Measurements from ENCODE around the gene ZNF524.
"Not testable (repeated sequence)": the region's sequence is repeated elsewhere in the genome, so short reads cannot be mapped to it uniquely, and the experiment has no call there.

The ZNF524 gene

GRCh38 chr19:55581145-55581822 lies 18.8 kb upstream of the ZNF524 start:
- no peak for DNase-seq (ENCODE audit: low spot score)

GRCh38 chr19:55581823-55582223 lies 18.3 kb upstream of the ZNF524 start:
- no peak for DNase-seq (ENCODE audit: low spot score)

GRCh38 chr19:55582284-55582683 lies 17.8 kb upstream of the ZNF524 start:
- not testable (repeated sequence) for DNase-seq (ENCODE audit: low spot score)

GRCh38 chr19:55583897-55584296 lies 16.2 kb upstream of the ZNF524 start:
- DNase-seq (ENCODE audit: low spot score) = not testable (repeated sequence)

GRCh38 chr19:55584871-55585270 lies 15.2 kb upstream of the ZNF524 start:
- DNase-seq (ENCODE audit: low spot score) = no peak

GRCh38 chr19:55585658-55586339 lies 14.3 kb upstream of the ZNF524 start:
- DNase-seq (ENCODE audit: low spot score) = peak; percentile 51

GRCh38 chr19:55586976-55587668 lies 13.0 kb upstream of the ZNF524 start:
- peak; percentile 96 for DNase-seq (ENCODE audit: low spot score)

GRCh38 chr19:55588738-55589137 lies 11.3 kb upstream of the ZNF524 start:
- DNase-seq (ENCODE audit: low spot score) = no peak

- DNase-seq (ENCODE audit: low spot score) = no peak
Observed at GRCh38 chr19:55590109-55590508, 10.0 kb upstream of the ZNF524 start.

GRCh38 chr19:55590617-55591016 lies 9.5 kb upstream of the ZNF524 start:
- DNase-seq (ENCODE audit: low spot score) = peak; percentile 25

- DNase-seq (ENCODE audit: low spot score) = no peak
Observed at GRCh38 chr19:55591555-55591954, 8.5 kb upstream of the ZNF524 start.

- DNase-seq (ENCODE audit: low spot score) = no peak
Observed at GRCh38 chr19:55592391-55593090, 7.5 kb upstream of the ZNF524 start.

GRCh38 chr19:55593096-55593772 lies 6.9 kb upstream of the ZNF524 start:
- no peak for DNase-seq (ENCODE audit: low spot score)

GRCh38 chr19:55594996-55595545 lies 5.0 kb upstream of the ZNF524 start:
- no peak for DNase-seq (ENCODE audit: low spot score)

- no peak for DNase-seq (ENCODE audit: low spot score)
Observed at GRCh38 chr19:55596304-55596703, 3.8 kb upstream of the ZNF524 start.

GRCh38 chr19:55597501-55597921 lies 2.6 kb upstream of the ZNF524 start:
- DNase-seq (ENCODE audit: low spot score) = no peak

- DNase-seq (ENCODE audit: low spot score) = no peak
Observed at GRCh38 chr19:55598034-55598433, 2.1 kb upstream of the ZNF524 start.

GRCh38 chr19:55598719-55599467 lies 1.2 kb upstream of the ZNF524 start:
- peak; percentile 90 for DNase-seq (ENCODE audit: low spot score)

GRCh38 chr19:55599468-55599841 lies 633 bp upstream of the ZNF524 start, which contains the start of gene FIZ1:
Gene FIZ1, minus strand, starts transcription at chr19:55599517. Its CDS starts 1,652 bp downstream, at chr19:55597865.
- DNase-seq (ENCODE audit: low spot score) = peak; percentile 92

- no peak for DNase-seq (ENCODE audit: low spot score)
Observed at GRCh38 chr19:55600662-55601028, 557 bp downstream of the ZNF524 start.

- no peak for DNase-seq (ENCODE audit: low spot score)
Observed at GRCh38 chr19:55601084-55601483, 996 bp downstream of the ZNF524 start.
